Activated CD4-positive, alpha-beta T cell treated with anti-CD3 and anti-CD28 coated beads, Interleukin-2, amount 50 U/mL, for 1 hour (primary cell): ENCODE measurements around the gene THSD4.

Source experiments
- DNase-seq: peaks from one replicate; pipeline ENCODE4 v3.0.0-alpha.2; 2020

THSD4 gene

DNA sequence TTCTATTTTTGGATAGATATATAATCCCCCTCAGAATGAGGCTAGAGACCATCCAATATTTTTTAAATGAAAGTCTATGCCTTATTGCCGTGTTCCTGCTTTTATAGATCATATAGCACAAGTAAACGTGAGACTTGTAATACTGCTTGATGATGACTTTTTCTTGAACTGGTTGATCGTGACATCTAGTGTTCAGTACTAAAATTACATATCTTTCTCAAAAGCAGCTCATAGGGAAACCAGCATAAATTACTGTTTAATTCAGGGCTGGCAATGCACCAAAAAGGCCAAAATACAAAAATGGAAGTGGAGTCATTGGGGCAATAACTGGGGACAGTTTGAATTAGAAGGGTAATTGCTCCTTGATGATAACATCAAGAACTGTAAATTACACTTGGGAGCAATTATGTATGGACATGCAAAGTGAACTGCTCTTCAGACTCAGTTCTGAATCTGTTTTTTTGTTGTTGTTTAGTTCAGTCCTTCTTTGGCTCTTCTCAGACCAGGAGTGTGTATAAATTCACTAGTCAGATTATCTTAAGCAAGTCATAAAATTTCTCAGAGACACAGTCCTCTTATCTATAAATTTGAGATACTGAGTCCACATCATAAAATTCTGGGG, 325.3 kb downstream of the THSD4 start:
- no peak for DNase-seq

DNA sequence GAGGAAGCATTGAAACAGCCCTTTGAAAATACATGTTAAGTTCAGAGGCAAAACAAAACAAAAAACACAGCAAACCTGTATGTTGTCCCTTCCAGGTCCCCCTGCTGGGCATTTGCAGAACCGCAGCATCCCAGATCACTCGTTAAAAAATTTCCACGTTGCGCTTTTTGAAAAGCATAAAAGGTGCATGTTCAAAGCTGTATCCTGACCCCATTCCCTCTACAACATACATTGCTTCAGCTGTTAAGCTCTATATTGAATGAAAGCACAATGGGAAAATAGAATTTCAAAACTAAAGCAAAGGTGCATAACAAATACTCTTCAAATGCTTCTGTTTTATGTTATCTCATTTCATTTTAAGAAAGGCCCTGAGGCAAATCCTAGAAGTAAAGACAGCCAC, 328.3 kb downstream of the THSD4 start:
- peak; percentile 36 for DNase-seq

DNA sequence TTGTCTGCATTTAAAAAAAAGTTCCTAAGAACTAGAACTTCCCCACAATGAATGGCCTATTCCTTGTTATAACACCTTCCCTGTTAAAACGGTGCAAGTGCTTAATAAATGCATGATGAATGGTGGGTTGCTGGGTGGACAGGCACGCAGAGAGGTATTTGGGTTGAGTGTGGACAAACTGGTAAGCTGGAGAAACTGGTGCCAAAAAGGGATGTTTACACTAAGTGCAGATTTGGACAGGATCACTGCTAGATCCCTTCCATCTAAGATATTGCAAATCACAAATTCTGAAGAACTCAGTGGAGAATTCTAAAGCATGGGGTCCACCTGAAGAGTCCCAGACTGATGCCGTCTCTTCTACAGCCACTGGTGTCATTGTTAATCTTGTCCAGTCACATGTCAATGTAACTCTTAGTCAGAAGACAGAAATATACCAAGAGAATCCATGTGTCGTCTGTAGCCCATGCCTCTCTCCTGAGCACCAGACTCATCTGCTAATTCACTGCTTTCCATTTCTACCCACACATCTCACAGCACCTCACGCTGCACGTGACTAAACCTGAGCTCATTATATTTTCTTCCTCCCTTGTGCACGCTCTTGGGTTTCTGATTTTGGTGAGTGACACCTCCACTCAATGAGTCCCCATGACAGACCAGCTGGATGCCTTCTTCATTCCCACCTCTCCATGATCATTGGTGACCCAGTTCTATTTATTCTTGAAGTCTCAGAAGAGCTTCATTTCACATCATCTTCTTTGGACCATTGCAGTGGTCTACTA, 328.9 kb downstream of the THSD4 start:
- DNase-seq: no peak

DNA sequence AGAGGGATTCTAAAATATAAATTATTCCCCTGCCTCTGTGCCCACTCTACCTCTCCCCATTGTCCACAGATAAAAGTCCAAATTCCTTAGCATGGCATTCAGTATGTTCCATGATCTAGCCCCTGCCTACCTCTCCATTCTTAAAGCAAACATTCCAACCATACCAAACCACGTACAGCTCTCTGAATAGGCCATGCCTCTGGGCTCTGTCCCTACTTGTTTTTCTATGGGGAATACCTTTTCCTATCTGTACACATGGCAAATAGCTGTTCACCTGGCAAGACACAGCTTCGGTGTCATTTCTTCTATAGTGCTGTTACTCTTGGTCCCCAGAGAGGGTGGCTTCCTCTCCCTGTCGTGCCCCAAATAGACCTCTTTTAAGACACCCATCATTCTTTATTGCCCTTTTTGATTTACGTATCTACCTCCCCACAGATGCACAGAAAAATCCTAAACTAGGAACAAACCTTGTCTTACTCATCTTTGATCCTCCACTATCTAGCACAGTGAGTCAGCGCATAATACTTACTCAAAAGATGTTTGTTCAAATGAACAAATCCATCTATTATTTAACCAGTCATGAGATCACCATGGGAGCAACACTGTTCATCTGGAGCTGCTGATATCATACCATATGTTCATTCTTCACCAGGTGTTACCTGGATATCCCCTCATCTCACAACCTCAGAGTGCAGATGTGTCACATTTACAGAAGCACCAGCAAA, 329.8 kb downstream of the THSD4 start:
- no peak for DNase-seq

DNA sequence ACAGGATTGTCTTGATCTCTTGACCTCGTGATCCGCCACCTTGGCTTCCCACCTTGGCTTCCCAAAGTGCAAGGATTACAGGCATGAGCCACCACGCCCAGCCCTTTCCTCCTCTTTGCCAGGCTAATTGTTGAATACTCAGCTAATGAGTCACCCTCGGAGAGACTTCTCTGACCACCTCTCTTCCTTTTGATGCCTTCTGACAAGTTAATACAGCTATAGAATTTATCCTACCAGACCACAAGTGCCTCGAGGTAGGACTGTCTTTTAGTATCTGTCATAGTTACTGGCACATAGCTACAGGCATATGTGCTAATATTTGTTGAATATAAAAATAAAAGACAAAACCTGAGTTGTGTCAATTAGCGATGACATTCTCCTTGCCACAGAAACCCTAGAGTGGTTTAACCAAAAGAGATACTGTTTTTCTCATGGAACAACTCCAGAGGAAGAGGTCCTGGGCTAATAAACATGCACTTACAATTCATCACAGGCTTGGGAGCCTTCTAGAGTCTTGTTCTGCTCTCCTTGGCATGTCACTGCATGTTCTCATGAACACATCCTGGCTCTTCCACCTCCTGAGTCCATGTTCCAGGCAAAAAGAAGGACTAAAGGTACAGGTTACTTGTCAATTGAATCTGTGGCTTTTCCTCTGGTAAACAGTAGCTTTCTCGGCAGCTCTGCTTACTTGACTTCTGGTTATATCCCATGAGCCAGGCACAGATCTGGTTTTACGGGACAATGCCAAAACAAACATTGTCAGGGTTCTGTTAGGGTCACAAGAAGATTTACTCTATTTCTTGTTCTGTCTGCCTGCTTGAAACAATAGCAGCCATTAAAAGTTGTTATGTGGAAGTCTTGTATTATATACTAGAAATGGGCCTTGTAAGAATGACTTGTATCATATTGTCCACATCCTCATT, 332.3 kb downstream of the THSD4 start:
- DNase-seq: no peak

DNA sequence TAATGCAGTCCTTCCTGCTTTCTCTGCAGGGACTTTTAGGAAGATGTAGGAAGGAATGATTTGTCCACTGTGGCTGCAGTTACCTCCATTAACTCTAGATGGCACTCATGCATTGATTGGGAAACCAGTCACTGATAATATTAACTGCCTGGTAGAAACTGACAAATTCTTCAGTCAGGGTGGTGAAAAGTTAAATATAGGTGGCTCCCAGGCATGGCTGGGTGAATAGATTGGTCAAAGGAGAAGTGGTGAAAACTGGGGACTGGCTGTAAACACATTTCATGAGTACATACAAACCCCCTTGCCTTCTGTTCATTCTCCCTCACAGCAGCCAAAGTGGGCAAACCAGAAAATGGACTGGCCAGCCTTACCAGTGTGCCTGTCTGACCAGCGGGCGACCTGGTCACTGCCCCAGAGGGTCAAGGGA, 333.4 kb downstream of the THSD4 start:
- DNase-seq: no peak

DNA sequence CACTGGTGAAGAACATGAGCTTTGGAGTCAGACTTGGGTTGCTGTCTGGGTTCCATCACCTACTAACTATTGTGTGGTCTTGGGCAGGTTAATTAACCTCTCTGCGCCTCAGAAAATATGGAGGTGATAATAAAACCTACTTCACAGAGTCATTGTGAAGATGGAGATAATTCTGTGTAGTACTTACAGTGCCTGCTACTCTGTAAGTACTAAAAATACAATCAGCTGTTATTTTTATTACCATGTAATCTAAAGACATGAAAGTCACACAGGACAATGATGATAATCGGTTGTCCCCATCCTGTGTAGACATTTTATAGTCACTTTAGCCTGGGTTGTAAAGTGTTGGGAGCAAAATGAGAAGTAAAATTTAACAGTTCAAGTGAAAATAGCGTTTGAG, 334.1 kb downstream of the THSD4 start:
- DNase-seq: no peak

DNA sequence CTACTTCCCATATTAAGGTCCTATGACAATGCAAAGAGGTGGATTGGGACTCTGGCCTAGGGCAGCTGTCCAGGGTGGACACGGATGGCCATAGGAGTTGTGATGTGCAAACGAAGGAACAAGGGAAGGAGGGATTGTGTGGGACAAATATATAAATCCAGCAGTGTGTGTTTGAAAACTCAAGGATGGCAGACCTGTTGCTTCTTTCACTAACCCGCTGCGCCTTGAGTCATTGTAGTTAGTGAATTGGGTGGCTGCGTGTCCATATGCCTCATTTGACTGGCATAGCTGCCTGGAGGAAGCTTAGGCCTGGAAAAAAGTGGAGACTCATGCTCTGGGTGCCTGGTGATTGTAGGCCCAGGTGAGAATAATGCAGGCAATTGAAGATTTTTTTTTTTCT, 334.7 kb downstream of the THSD4 start:
- DNase-seq: no peak

DNA sequence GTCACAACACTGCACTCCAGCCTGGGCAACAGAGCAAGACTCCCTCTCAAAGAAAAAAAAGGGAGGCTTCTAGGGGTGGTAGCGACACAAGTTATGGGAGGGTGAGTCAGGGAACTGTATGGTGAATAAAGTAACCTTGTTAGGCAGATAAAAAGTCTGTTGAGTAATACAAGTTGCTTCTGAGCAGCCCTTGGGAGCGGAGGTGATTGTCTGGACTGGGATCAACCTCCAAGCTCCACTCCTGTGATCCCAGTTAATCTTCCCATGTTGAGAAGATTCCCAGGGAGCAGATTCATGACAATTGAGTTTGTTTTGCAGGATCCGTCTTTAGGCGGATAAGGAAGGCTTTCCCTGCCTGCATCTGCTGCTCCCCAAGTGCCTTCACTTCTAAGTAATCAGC, 335.9 kb downstream of the THSD4 start:
- DNase-seq: no peak

DNA sequence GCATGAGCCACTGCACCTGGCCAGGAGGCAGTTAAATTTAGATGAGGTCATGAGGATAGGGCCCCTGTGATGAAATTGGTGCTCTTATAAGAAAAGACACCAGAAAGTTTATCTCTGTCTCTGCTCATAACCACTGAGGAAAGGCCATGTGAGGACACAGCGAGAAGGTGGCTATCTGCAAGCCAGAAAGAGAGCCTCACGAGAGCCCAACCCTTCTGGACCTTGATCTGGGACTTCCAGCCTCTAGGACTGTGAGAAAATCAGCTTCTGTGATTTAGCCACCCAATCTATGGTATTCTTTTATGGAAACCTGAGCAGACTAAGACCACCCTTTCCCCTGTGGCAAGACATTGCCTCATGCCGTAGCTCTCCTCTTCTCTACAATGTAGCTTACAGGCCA, 337.6 kb downstream of the THSD4 start:
- DNase-seq: no peak

DNA sequence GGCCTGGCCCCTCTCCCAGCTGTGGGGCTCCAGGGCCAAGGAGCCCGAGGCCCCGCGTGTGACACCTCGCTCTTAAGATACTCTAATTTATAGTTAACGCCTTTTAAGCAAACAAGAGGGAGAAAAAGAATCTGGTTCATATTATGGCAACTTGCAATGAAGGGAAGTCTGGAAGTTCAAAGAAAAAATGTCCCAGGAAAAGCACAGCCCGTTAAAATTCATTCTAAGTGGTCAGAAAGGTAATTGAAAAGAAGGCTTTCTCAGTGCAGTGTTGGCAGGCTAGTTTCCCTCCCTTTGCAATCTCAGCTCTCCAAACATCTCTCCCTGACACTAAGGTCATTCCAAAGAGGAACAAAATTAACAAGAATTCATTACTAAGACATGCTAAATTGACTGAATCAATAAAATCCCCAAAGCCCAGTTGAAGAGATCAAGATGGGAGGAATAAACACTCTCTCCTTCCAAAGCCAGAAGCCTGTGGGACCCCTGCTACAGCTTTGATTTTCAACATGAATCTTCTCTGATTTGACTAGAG, 339.3 kb downstream of the THSD4 start:
- no peak for DNase-seq

DNA sequence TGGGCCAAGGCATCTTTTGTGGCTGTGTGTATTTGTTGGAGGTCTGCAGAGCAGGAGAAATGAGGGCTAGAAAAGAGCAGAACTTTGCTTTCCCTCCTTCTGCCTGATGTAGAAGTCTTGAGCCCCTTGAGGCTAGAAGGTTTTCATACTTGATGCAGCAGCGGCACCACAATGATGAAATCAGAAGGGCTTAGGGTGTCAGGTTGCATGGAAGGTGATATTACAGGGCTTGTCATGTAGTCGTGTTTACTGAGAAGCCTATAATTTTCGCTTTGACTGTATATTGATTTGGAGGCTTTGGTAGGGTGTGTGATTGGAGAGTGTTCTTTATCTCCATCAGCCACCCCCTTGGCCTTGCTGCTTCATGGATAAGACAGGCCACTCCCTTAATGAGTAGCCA, 339.8 kb downstream of the THSD4 start:
- DNase-seq: no peak

DNA sequence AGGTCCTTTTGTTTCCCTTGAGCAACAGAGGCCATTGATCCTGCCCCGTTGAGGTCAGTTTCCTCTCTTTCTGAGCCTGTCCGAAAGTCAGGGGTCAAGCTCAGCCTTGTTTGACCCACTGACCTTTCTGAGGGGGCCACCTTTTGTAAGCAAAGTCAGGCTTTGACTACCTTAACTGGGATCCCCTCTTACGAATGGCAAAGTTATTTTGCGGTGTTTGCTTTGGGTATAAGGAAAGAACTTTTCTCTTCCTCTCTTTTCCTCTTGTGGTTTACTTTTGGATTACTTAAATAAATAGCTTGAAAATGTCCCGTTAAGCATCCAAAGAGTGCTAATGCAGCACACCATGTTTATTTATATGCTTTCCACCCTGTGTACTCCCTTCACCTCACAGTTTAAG, 340.6 kb downstream of the THSD4 start:
- DNase-seq: no peak

DNA sequence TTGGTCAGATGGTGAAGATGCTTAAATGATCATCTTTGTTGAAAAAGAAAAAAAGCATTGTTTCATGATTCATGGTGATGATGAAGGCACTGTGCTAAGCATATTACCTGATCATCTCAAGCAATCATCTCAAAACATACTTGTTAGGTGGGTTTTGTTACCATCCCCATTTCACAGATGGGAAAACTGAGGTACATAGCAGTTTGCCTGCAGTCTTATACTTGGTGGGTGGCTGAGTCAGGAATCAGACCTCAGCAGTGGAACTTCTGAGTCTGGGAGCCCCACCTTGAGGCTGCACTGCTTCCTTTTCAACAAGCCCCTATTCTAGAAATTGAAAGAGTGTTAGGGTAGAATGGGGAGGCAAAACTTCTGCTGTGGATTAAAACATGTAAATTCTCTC, 341.1 kb downstream of the THSD4 start:
- no peak for DNase-seq

DNA sequence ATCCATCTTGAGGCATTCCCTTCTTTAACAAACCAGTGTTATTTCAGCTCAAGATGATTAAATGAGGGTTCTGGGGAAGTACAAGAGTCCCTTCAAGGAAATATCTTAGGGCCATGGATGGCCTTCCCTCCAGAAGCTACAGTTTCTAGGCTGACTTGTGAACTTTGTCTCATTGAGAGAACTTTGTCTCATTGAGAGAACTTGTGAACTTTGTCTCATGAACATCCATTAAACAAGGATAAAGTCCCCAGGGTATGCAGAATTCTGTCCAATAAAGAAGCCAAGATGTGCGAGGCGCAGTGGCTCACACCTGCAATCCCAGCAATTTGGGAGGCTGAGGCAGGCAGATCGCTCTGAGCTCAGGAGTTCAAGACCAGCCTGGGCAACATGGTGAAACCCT, 341.5 kb downstream of the THSD4 start:
- DNase-seq: no peak

DNA sequence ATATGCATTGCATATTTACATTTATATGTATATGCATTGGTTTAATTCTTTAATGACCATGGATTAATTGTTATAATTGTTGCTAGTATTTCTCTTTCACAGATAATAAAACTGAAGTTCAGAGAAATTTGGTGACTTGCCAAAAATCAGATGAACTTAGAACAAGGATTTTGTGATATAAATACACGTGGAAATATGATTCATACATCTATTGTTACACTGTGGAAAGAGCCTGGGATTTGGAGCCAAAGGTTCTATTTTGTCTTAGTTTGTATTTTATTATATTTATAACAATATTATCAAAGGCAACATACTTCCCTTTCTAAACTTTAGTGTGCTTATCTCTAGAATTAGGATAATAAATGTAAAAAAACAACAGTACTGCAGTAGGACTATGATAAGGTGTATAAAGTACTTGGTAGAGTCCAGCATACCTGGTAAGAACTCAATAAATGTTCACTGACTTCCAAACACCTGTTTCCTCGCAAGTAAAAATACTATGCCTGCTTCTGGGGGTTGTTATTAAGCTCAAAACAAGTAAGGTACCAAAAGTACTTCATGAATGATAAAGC, 342.9 kb downstream of the THSD4 start:
- no peak for DNase-seq

DNA sequence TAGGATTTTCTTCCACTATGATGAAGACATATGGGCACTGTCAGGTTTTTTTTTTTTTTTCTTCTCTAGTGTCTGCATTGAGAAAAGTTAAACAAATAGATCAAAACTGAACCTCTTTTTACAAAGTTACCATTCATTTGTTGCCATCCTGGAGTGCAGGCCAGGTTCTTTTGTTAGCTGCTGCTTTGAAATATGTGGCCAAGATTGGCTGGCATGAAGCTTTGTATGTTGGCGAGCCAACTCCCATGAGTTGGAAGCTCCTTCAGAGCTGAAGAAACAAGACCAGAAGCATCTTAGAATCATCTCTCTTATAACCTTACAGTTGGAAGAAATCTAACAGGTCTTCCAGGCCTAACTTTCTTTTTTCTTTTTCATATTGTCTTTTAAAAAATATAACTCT, 346.5 kb downstream of the THSD4 start:
- DNase-seq: no peak

DNA sequence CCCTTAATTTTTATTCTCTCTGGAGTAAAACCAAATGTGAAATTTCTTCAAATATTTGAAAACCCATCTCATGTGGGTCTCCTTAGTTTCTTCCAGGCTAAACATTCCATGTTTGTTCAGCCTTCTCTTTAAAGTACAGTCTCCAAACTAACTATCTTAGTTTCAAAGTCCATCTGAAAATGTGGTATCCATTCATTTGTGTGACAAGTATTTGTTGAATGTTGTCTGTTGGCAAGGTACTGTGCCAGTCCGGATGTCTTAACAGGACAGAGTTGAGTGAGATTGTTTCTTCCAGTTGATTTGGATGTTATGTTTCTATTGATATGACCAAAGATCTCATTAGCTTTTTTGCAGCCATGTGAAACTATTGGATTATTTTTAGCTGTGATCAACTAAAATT, 347.4 kb downstream of the THSD4 start:
- no peak for DNase-seq

DNA sequence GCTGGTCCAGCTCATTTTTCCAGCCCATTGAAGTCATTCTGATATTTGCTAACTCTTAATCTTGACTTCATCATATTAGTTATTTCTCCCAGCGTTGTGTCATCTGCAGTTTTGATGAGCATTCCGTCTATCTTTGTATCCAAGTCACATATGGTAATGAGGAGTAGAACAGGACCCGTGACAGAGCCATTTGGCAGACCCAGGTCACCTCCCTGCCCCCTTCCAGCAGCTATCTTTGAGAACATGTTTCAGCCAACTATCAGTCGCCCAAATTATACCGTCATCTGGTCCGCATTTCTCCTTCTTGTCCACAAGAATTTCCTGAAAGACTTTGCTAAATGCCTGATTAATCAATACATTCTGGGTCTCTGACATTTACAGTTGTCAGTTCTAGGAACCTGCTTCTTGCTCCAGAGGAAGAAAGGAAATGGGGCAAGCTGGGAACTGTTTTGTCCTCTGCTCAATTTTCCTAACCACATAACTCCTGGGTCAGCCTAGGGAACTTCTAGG, 347.9 kb downstream of the THSD4 start:
- DNase-seq: no peak

DNA sequence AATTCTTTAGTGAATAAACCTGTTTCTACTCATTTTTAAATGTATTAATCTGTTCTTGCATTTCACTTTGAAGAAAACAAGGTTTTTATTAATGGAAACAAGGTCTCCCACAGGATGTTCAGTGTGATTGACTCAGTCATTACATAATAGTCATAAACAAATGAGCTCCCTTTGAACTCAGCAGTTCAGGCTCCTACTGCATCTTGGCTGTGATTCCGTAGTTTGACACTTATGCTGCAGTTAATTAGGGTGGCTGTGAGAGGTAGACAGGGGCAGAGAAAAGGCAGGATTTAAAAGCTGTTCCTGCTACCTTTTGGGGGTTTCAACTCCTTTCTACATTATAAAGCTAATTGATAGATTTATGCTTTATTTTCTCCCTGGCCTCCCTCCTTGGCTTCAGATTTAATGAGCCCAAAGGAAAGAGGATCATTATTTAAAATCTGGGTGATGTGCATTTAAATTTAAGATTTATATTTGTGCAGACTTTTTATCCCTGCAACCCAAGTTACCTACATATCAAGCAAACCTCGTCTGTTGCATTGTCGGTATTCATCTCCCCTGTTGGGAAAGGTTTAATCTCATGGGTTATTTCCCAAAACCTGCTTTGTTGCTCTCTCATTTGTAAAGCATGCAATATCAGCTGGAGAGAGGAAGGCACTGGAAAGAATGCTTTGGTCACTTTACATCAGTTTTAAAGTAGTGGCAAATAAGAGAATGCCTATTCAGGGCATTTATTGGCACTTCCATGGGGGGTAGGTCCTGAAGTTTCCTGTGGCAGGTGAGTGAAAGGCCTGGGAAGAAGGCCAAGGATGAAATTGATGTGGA, 350.1 kb downstream of the THSD4 start:
- DNase-seq: no peak

DNA sequence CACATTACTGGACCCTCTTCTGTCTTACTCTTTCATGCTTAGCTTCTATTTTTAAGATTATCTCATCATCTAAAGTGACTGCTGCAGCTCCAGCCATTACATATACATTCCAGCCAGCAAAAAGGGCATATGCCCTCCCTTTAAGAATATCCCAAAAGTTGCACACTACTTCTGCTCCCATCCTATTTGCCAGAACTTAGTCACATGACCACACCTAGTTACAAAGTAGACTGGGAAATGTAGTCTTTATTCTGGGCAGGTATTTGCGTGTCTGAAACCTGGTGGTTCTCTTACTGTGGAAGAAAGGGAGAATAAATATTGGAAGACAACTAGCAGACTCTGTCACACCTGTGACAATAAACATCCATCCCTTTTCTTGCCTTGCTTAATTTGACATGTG, 353.4 kb downstream of the THSD4 start:
- no peak for DNase-seq
